Ramos (cell line): ENCODE results near the gene CCDC63.

Source experiments
- in situ Hi-C: fragments of 300-500 bp; cut with MboI; formaldehyde crosslinking; loops from one replicate; pipeline ENCODE4 v1.14.3; 2022; ENCODE audit warnings: low sequenced_read_pairs; ENCODE audit not compliant: unreplicated experiment

Gene CCDC63

GRCh38 chr12:110919720-110920119, 72.9 kb downstream of the CCDC63 start:
- in situ Hi-C loops: no loop called here

GRCh38 chr12:110920324-110920910, 73.6 kb downstream of the CCDC63 start, which contains the start of gene MYL2:
Gene MYL2, minus strand, starts transcription at chr12:110920579. Its CDS starts 50 bp downstream, at chr12:110920529.
- in situ Hi-C loops: no loop called here

DNA sequence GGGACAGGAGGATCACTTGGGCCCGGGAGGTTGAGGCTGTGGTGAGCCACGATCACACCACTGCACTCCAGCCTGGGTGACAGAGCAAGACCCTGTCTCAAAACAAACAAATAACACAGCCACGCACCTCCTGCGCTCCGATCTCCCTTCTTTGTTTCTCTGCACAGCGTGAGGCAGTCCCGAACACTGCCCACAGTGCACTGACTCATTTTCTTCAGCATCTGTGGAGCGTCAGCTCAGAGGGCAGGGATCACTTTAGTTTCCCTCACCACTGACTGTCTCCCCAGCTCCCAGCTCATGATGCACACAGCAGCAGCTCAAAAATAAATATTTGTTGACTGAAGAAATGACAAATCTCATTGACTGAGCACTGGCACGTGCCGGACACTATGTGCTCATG, 74.5 kb downstream of the CCDC63 start:
- in situ Hi-C loops: no loop called here

- in situ Hi-C loops: no loop called here
Measured at GRCh38 chr12:110922652-110923051, 75.9 kb downstream of the CCDC63 start.

- in situ Hi-C loops: no loop called here
Measured at GRCh38 chr12:110923192-110923591, 76.4 kb downstream of the CCDC63 start.

GRCh38 chr12:110923692-110924334, 77.0 kb downstream of the CCDC63 start:
- in situ Hi-C loops: no loop called here

DNA sequence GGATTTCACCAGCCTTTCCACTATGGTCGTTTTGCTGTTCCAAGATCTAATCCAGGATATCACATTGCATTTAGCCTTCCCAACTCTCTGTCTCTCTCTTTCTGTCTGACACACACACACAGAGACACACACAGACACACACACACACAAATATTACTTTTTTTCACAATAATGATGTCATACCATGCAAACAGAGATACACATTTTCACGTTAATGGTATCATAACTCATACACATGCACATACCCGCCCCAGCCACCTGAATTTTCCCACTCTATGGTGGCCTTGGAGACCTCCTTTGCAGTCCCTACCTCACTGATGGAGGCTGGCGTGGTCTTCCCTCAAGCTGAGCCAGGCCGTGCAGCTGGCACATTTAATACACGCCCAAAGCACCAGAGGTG, 80.8 kb downstream of the CCDC63 start:
- in situ Hi-C loops: loop anchor here (25.0 kb wide), 1 partner anchor 385 kb away; no protein-coding TSS in a partner anchor

DNA sequence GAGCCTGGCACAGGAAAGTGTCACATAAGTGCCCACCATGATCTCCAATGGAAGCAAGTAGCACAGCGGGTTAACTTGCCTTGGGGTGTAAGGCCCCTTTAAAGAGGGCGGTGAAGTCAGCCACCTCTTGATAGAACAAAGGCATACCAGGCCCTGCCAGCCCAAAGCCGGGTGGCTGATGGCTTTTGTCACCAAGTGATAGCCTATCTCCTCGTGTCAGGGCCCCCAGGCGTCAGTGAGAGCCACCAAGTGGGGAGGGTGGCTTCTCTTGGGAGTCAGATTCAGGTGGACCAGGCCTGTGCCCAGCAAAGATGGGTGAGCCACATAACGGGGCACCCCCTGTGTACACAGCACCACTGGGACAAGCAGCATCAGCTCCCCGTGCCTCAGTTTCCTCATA, 81.9 kb downstream of the CCDC63 start:
- in situ Hi-C loops: loop anchor here (25.0 kb wide), 1 partner anchor 384 kb away; no protein-coding TSS in a partner anchor

GRCh38 chr12:110929818-110930217, 83.0 kb downstream of the CCDC63 start:
- in situ Hi-C loops: loop anchor here (25.0 kb wide), 1 partner anchor 382 kb away; no protein-coding TSS in a partner anchor

GRCh38 chr12:110930348-110931314, 83.8 kb downstream of the CCDC63 start:
- in situ Hi-C loops: loop anchor here (25.0 kb wide), 1 partner anchor 382 kb away; no protein-coding TSS in a partner anchor

DNA sequence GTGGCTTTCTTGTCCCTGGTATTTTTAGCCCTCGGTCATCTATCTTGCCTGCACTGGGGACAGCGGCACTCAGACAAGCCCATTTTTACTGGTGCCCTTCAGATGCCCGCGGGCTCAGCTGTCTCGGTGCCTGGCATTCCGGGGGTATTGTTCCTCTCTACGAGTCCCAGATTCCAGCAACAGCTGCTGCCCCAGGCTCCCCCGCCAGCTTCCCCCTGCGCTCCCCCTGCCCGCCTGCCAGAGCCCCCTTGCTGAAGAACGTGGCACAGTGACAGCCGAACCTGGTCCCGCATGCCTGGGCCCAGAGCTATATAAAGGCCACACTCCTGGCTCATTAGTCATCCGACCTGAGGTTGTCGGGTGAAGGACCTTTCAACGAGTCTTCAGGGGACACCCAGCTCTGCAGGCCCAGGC, 84.5 kb downstream of the CCDC63 start:
- in situ Hi-C loops: loop anchor here (25.0 kb wide), 1 partner anchor 381 kb away; no protein-coding TSS in a partner anchor

GRCh38 chr12:110932046-110932445, 85.3 kb downstream of the CCDC63 start:
- in situ Hi-C loops: loop anchor here (25.0 kb wide), 1 partner anchor 380 kb away; no protein-coding TSS in a partner anchor

DNA sequence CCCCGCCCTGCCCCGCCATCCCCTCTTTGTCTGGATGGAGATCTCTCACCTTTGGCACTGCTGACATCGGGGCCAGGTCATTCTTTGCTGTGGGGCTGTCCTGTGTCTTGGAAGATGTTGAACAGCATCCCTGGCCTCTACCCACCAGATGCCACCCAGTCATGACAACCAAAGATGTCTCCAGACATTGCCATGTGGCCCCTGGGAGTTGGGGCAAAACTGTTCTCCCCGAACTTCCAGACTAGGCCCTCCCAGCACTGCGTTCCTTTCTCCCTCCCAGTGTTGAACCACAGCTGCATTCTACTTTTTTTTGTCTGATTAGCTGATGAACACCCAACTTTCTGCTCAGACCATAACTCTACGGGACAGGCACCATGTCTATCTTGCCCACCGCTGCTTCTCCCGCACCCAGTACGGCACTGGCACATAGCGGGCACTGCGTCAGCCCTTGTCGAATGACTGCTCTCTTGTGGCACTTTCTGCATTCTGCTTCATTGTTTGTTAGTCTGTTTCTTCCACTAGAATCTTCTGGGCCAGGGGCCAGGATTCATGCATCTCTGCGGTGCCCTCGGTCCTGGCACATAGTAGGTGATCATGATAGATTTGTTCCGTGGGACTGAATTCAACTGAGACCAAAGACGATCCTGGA, 86.7 kb downstream of the CCDC63 start:
- in situ Hi-C loops: loop anchor here (25.0 kb wide), 1 partner anchor 379 kb away; no protein-coding TSS in a partner anchor

GRCh38 chr12:110934093-110934852, 87.5 kb downstream of the CCDC63 start:
- in situ Hi-C loops: loop anchor here (25.0 kb wide), 1 partner anchor 378 kb away; no protein-coding TSS in a partner anchor

DNA sequence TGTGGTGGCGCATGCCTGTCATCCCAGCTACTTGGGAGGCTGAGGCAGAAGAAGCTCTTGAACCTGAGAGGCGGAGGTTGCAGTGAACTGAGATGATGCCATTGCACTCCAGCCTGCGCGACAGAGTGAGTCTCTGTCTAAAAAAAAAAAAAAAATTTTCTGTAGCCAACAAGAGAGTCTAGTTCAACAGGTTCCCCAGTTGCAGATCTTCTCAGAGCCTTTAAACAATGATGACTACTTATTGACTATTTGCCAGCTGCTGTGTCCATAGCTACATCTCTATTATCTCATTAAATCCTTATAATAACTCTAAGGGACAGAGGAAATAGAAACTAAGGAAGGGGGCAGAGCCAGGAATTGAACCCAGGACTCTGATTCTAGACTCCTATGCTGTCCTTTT, 88.8 kb downstream of the CCDC63 start:
- in situ Hi-C loops: loop anchor here (25.0 kb wide), 1 partner anchor 377 kb away; no protein-coding TSS in a partner anchor

DNA sequence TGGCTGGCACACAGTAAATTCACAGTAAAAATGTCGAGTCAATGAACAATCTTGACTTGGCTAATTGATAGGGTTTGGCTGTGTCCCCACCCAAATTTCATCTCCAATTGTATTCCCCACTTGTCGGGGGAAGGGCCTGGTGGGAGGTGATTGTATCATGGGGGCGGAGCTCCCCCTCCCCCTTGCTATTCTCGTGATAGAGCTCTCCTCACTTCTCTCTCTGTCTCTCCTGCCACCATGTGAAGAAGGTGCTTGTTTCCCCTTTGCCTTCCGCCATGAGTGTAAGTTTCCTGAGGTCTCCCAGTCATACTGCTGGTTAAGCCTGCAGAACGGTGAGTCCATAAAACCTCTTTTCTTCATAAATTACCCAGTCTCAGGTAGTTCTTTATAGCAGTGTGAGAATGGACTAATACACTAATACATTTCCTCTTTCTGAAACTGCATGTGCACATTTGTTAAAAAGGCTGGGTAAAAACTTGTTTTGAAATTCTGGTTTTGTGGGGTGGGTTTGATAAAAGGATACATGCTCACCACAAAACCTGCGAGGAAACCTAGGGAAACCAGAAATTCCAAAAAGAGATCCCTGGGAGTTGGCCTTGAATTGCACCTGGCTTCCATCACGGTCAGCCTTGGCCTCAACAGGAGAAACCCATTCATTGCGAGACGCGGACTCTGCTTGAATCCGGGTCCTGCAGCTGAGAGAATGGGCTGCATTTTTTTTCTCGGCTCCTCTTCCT, 89.7 kb downstream of the CCDC63 start:
- in situ Hi-C loops: loop anchor here (25.0 kb wide), 1 partner anchor 376 kb away; no protein-coding TSS in a partner anchor

DNA sequence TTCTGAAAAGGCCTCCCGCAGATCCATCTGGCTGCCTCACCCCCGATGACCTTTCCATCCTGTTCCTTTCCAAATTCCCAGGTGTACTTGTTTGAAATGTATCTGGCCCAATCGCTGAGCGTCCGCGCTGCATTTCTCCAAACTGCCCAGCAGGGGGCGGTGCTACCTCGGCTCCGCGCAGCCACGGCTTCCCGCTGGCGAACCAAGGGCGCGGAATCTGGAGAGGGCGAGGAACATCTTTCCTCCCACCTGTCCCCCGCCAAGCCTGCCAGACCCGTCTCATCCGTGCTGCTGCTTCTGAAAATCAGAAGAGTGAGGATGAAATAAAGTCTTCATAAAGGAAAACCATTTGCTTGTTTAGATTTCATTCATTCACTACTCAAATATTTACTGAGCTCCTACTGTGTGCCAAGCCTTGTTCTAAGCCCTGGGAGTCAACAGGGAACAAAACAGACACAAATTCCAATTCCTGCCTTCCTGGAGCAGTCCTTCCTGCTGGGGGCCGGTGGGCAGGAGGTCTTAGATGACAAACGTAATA, 90.4 kb downstream of the CCDC63 start:
- in situ Hi-C loops: loop anchor here (25.0 kb wide), 1 partner anchor 375 kb away; no protein-coding TSS in a partner anchor

- in situ Hi-C loops: loop anchor here (25.0 kb wide), 1 partner anchor 372 kb away; no protein-coding TSS in a partner anchor
Measured at GRCh38 chr12:110940296-110940695, 93.5 kb downstream of the CCDC63 start.
